Duodenal mucosa (tissue), 2 donors: Measurements from ENCODE around the gene TRPC5OS.

Experiments used
- H3K27ac ChIP-seq: one replicate; pipeline ENCODE4 v1.7.0; 2013; ENCODE audit warnings: low read depth, low read length
- H3K27me3 ChIP-seq, 2 donors: one replicate each; pipeline ENCODE4 v1.7.0; 2013; ENCODE audit warnings: low read length in 2 of 2, control low read depth in 1 of 2; ENCODE audit not compliant: insufficient read depth in 2 of 2, control insufficient read depth in 1 of 2
- H3K36me3 ChIP-seq, 2 donors: one replicate each; pipeline ENCODE4 v1.7.0; 2013; ENCODE audit warnings: low read length in 2 of 2, control low read depth in 1 of 2; ENCODE audit not compliant: insufficient read depth in 2 of 2, control insufficient read depth in 1 of 2
- H3K4me1 ChIP-seq, 2 donors: one replicate each; pipeline ENCODE4 v1.7.0; 2013; ENCODE audit warnings: low read length in 2 of 2, control low read depth in 1 of 2; ENCODE audit not compliant: insufficient read depth in 2 of 2, control insufficient read depth in 1 of 2
- H3K4me3 ChIP-seq, 2 donors: one replicate each; pipeline ENCODE4 v1.7.0; 2013; ENCODE audit warnings: low read length in 2 of 2, low read depth in 1 of 2
- H3K9ac ChIP-seq, 2 donors: one replicate each; pipeline ENCODE4 v1.7.0; 2013; ENCODE audit warnings: low read length in 2 of 2, low read depth in 1 of 2
- H3K9me3 ChIP-seq, 2 donors: one replicate each; pipeline ENCODE4 v1.7.0; 2013; ENCODE audit warnings: low read length in 2 of 2, control low read depth in 1 of 2; ENCODE audit not compliant: control insufficient read depth in 1 of 2

Gene TRPC5OS

DNA sequence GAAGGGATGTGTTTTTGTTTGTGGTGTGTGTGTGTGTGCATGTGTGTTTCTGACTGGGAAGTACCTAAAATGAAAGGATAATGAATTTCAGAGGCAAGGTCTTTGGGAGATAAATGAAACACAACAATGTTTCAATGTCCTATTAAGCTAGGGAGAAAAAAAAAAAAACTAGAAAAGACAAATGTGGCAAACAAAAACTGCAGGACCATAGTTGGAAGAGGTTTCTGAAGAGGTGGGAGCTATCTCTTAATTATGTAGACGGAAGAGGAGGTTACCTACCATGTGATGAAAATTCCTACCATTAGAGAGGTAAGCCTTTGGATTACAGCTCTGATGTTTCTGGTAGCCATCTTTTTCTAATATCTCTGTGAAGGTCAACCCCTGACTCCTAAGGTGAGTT is at the start of gene TRPC5OS:
TRPC5OS (plus strand) TSS at position 301 of the 400 bp plus-strand sequence. CDS start 25,669 bp downstream, outside the sequence.
- H3K9me3 ChIP-seq = no peaks in the 10 kb centered on the region
- H3K9ac ChIP-seq = no peak within 1 kb of the TSS
- no peak within 1 kb of the TSS for H3K4me3 ChIP-seq
- H3K4me1 ChIP-seq = no peaks in the 10 kb centered on the region
- H3K27ac ChIP-seq = no peak within 1 kb of the TSS
- no peaks in the 10 kb centered on the region for H3K36me3 ChIP-seq
- no peaks in the 10 kb centered on the region for H3K27me3 ChIP-seq

DNA sequence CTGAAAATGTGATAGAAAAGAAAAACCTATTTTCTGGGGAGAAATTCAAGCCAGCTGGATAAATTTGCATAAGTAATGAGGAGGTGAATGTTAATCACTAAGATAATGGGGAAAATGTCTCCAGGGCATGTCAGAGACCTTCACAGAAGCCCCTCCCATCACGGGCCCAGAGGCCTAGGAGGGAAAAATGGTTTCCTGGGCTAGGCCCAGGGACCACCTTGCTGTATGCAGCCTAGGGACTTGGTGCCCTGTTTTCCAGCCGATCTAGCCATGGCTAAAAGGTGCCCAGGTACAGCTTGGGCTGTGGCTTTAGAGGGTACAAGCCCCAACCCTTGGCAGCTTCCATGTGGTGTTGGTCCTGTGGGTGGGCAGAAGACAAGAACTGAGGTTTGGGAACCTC is 46.6 kb upstream of the TRPC5OS start:
- Histone ChIP-seq H3K4me1 (no peaks in the 10 kb centered on the region), H3K27ac (no peak overlapping the region), H3K36me3 (no peaks in the 10 kb centered on the region), H3K4me3 (no peak overlapping the region), H3K9me3 (no peaks in the 10 kb centered on the region), H3K9ac (no peak overlapping the region), H3K27me3 (no peaks in the 10 kb centered on the region)

DNA sequence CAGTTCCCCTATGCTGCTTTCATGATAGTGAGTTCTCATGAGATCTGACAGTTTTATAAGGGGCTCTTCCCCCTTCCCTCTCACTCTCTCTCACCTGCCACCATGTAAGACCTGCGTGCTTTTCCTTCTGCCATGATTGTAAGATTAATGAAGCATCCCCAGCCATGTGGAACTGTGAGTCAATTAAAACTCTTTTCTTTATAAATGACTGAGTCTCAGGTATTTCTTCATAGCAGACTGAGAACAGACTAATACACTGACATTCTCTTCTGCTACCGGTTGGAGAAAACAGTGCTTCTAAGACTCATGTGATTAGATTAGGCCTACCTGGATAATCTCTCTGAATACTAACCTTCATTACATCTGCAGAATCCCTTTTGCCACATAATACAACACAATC is 45.4 kb upstream of the TRPC5OS start:
- H3K27ac ChIP-seq = no peak overlapping the region
- no peaks in the 10 kb centered on the region for H3K9me3 ChIP-seq
- H3K27me3 ChIP-seq = no peaks in the 10 kb centered on the region
- no peak overlapping the region for H3K9ac ChIP-seq
- no peaks in the 10 kb centered on the region for H3K4me1 ChIP-seq
- no peak overlapping the region for H3K4me3 ChIP-seq
- no peaks in the 10 kb centered on the region for H3K36me3 ChIP-seq

DNA sequence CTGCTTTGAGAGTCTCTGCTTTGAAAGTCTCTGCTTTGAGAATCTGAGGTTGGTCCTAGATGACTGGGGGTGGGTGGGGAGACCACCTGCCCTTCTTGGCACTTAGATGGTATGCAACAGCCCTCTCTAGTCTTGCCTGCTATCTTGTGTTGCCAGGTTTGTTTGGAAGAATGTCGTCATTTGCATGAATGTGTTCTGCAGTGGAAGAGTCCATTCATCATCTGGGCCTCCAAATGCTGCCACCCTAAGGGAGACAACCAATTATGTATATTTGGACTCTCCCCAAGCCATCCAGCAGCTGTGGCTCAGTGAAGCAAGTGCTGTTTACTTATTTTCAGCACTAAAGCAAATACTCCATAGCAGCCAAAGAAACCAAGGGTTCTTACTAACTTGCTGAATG is 44.6 kb upstream of the TRPC5OS start:
- H3K4me3 ChIP-seq = no peak overlapping the region
- H3K9me3 ChIP-seq = no peaks in the 10 kb centered on the region
- no peak overlapping the region for H3K9ac ChIP-seq
- no peaks in the 10 kb centered on the region for H3K4me1 ChIP-seq
- H3K27ac ChIP-seq = no peak overlapping the region
- no peaks in the 10 kb centered on the region for H3K36me3 ChIP-seq
- H3K27me3 ChIP-seq = no peaks in the 10 kb centered on the region

DNA sequence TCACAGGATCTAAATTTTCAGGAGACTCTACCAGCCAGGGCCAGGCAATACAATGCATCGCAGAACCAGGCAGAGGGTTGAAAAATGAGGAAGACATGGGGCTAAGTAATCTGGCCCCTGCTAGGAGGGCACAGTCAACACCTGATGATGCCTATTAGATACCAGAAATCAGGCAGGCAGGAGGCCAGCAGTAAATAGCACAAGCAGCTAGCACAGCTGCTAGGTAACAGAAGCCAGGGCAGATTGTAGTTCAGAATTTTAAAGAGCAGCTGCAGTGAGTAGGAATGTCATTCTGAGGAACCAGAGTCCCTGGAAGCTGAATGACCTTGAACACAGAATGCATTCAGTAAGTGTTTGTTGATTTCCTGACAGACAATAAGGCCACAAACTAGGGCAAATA is 38.8 kb upstream of the TRPC5OS start:
- H3K27ac ChIP-seq = no peak overlapping the region
- H3K9ac ChIP-seq = no peak overlapping the region
- H3K4me1 ChIP-seq = no peaks in the 10 kb centered on the region
- H3K36me3 ChIP-seq = no peaks in the 10 kb centered on the region
- no peaks in the 10 kb centered on the region for H3K27me3 ChIP-seq
- H3K4me3 ChIP-seq = no peak overlapping the region
- no peaks in the 10 kb centered on the region for H3K9me3 ChIP-seq

DNA sequence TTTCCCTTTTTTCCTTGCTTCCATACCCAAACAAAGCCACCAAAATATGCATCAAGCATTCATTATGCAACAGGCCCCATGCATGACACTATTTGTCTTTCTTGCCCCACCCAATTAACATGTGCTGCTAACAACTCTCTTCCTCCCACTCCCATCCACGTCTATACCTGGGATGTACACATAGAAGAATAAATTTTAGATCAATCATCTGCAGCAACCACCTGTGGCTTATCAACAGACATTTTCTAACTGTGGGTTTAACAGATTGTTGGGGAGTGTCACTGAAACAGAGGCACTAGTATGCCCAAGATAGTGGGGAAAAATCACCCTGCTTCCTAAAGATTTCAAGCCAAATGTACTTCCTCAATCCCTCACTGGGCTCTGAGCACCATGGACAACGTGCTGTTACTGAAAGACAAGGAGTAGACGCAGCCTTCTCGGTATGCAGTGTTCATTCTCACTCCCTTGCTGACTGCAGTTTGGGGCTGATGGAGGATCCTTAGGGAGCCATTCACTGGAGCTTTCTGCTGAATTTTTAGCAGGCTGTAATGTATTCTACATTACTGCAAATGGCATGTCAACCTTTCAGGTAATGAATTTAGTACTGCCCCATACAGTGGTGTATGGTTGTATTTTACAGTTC is 28.4 kb upstream of the TRPC5OS start:
- Histone ChIP-seq H3K36me3 (no peaks in the 10 kb centered on the region), H3K9me3 (no peaks in the 10 kb centered on the region), H3K4me1 (no peaks in the 10 kb centered on the region), H3K27me3 (no peaks in the 10 kb centered on the region), H3K4me3 (no peak overlapping the region), H3K9ac (no peak overlapping the region), H3K27ac (no peak overlapping the region)

DNA sequence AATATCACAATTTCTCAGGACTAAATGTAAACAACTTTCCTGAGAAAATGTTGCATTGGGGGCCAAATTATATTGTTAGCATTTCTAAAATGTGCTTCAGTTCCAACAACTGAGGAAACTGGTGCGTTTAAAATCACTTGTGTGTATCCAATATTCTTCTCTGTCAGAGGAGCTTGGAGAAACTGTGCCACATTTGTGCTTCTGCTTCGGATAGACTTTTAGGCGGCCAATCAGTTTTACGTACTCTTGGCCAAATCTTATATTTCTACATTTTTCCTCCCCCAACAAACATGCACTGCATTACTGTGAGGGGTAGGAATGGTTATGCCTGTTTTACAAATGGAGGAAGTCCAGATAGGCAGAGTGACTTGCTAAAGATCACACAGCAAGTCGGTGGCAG is 27.4 kb upstream of the TRPC5OS start:
- Histone ChIP-seq H3K36me3 (no peaks in the 10 kb centered on the region), H3K4me1 (no peaks in the 10 kb centered on the region), H3K27me3 (no peaks in the 10 kb centered on the region), H3K27ac (no peak overlapping the region), H3K4me3 (no peak overlapping the region), H3K9ac (no peak overlapping the region), H3K9me3 (no peaks in the 10 kb centered on the region)

DNA sequence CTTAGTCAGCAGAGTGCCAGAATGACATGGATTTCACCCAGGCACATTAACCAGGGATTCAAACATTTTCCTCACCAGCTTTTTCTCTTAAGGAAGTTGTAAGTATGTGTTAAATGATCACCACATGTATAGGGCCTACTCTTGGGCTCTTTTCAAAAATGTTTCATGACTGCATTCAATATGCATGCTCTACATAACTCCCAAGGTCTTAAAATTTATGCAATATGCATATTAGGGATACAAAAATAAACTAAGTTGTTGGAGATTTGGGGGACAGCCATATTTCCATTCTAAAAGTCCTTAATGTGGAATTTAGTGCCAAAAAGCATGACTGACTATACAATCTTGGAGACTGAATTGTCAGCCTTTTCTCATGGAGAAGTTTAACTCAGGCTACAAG is 25.0 kb upstream of the TRPC5OS start:
- H3K9me3 ChIP-seq = no peaks in the 10 kb centered on the region
- no peak overlapping the region for H3K4me3 ChIP-seq
- no peaks in the 10 kb centered on the region for H3K4me1 ChIP-seq
- H3K9ac ChIP-seq = no peak overlapping the region
- no peaks in the 10 kb centered on the region for H3K27me3 ChIP-seq
- H3K36me3 ChIP-seq = no peaks in the 10 kb centered on the region
- no peak overlapping the region for H3K27ac ChIP-seq

DNA sequence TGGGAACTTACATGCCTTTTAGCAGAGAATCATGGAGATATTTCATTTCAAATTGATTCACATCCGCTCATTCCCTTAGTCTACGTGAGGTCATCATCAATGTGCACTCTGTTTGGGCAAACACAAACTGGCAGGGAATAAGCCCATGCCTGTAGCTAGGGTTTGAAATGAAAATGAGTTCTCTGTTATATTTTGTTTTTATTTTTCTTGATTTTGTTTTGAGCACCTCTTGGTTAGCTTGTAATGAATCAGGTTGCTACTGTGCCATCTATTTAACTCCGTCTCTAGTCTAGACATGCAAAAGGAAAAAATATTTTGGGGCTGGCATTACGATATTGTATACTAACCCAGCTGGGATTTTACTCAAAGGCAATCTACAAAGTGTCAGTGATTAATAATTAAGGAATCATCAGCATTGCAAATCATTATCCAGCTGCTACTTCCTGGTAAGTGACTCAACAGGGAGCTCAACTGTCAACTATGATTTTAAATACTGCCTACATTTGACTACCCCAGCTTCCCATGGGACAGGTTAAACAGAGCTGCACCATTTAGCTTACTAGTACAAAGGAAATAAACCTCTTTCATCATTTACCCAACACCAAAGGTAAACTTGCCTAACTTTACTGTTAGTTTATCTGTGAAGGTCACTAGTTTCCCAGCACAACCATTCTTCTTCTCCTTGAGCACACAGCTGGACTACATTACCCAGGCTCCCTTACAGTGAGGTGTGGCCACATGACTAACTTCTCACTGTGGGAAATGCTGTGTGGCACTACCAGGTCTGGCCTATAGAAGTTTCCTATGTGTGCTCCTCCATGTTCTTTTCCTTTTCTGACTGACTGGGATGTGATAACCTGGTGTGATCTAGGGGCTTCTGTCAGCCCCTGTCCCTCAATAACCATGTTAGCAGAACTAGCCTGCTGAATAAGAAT is 21.2 kb upstream of the TRPC5OS start:
- no peaks in the 10 kb centered on the region for H3K4me1 ChIP-seq
- no peak overlapping the region for H3K9ac ChIP-seq
- no peaks in the 10 kb centered on the region for H3K9me3 ChIP-seq
- H3K27me3 ChIP-seq = no peaks in the 10 kb centered on the region
- no peak overlapping the region for H3K27ac ChIP-seq
- H3K4me3 ChIP-seq = no peak overlapping the region
- no peaks in the 10 kb centered on the region for H3K36me3 ChIP-seq

DNA sequence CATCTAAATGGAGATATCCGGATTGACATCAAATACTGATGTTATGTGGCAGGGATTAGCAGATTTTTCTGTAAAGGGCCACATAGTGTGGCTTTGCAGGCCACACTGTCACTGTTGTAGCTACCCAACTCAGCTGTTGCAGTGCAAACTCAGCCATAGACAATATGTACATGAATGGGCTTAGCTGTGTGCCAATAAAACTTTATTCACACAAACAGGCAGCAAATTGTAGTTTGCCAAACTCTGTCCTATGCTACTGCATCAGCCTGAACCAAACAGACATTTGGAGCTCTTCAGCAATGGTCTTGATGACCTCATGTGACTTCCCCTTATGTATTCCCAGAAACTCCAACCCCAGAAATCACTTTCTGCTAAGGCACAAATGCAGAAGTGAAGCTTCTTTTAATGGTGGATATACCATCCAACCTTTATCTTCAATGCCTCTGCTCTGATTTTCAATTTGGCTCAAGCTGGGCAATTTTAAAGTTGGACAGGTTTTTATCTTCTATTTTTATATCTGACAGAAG is 18.4 kb upstream of the TRPC5OS start:
- H3K36me3 ChIP-seq = no peaks in the 10 kb centered on the region
- H3K9me3 ChIP-seq = no peaks in the 10 kb centered on the region
- H3K27ac ChIP-seq = no peak overlapping the region

More for the DNA sequence above, 18.4 kb upstream of the TRPC5OS start:
- Histone ChIP-seq H3K27me3 (no peaks in the 10 kb centered on the region), H3K4me3 (no peak overlapping the region), H3K9ac (no peak overlapping the region), H3K4me1 (no peaks in the 10 kb centered on the region)
